Karpas-422 (cell line): ENCODE results near the gene ERVV-1. TPM values are rescaled to one million over a fixed set of nuclear protein-coding genes. Genes with fewer than 3 reads are reported as not detected.
"Not testable (repeated sequence)": the region's sequence is repeated elsewhere in the genome, so short reads cannot be mapped to it uniquely, and the experiment has no call there.

ENCODE experiments used
- DNase-seq: peaks from one replicate; pipeline ENCODE4 v3.0.0-alpha.2; 2015
- H2AFZ ChIP-seq: fragments of 200-600 bp; sonication (generic); 2 replicates; pipeline ENCODE4 v1.6.1; 2014; ENCODE audit warnings: antibody characterized with exemption, low read length, mixed read lengths
- H3K27ac ChIP-seq: fragments of 200-600 bp; sonication (generic); 2 replicates; pipeline ENCODE4 v1.5.1; 2014; ENCODE audit warnings: mild to moderate bottlenecking, low read length, moderate library complexity
- H3K27me3 ChIP-seq: fragments of 200-600 bp; sonication (generic); 2 replicates; pipeline ENCODE4 v1.6.1; 2014; ENCODE audit warnings: low read length, mixed read lengths
- H3K36me3 ChIP-seq: fragments of 200-600 bp; sonication (generic); 2 replicates; pipeline ENCODE4 v1.6.1; 2014; ENCODE audit warnings: low read length, mixed read lengths; ENCODE audit not compliant: insufficient read depth
- H3K4me1 ChIP-seq: fragments of 200-600 bp; sonication (generic); 2 replicates; pipeline ENCODE4 v1.6.1; 2014; ENCODE audit warnings: mild to moderate bottlenecking, low read length, mixed read lengths
- H3K4me2 ChIP-seq: fragments of 200-600 bp; sonication (generic); 2 replicates; pipeline ENCODE4 v1.6.1; 2014; ENCODE audit warnings: low read length, low read depth, mild to moderate bottlenecking; ENCODE audit not compliant: poor library complexity, severe bottlenecking
- H3K4me3 ChIP-seq: fragments of 200-600 bp; sonication (generic); 2 replicates; pipeline ENCODE4 v1.5.1; 2014; ENCODE audit warnings: mild to moderate bottlenecking, antibody characterized with exemption, low read length, mixed read lengths
- H3K79me2 ChIP-seq: fragments of 200-600 bp; sonication (generic); 2 replicates; pipeline ENCODE4 v1.6.1; 2014; ENCODE audit warnings: mild to moderate bottlenecking, low read length, mixed read lengths
- H3K9ac ChIP-seq: fragments of 200-600 bp; sonication (generic); 2 replicates; pipeline ENCODE4 v1.6.0; 2014; ENCODE audit warnings: low read length
- H3K9me2 ChIP-seq: fragments of 200-600 bp; sonication (generic), shearing (Covaris generic); replicated peaks from 2 replicates; pipeline ENCODE4 v1.6.0; 2014; ENCODE audit warnings: mild to moderate bottlenecking, low read length, moderate library complexity; ENCODE audit not compliant: insufficient read depth
- H3K9me3 ChIP-seq: fragments of 300-700, 200-600 bp; sonication (generic); 2 replicates; pipeline ENCODE4 v1.6.1; 2014; ENCODE audit warnings: low read length, mixed read lengths
- H4K20me1 ChIP-seq: fragments of 200-600 bp; sonication (generic); 2 replicates; pipeline ENCODE4 v1.6.1; 2014; ENCODE audit warnings: mild to moderate bottlenecking, antibody characterized with exemption, low read length, low read depth; ENCODE audit not compliant: insufficient read depth
- total RNA-seq: library from RNA; depleted of rRNA; stranded (reverse); fragments of >200 nt; shearing (Covaris generic); gene quantifications from 2 replicates; pipeline ENCODE4 v1.2.3, GENCODE V29; 2014; ENCODE audit warnings: low replicate concordance; rRNA removed

Gene ERVV-1
- 0.52 and 2.7 TPM in 2 replicates for total RNA-seq

- H3K36me3 ChIP-seq: no peaks in the 10 kb centered on the region
- no peak for DNase-seq
- no peaks in the 10 kb centered on the region for H3K79me2 ChIP-seq
- no peaks in the 10 kb centered on the region for H3K4me1 ChIP-seq
- no peak within 1 kb of the TSS for H3K4me3 ChIP-seq
- H3K9me3 ChIP-seq: no peaks in the 10 kb centered on the region
- H3K27me3 ChIP-seq: no peaks in the 10 kb centered on the region
- H3K27ac ChIP-seq: no peak within 1 kb of the TSS
- H3K9ac ChIP-seq: no peak within 1 kb of the TSS
- H4K20me1 ChIP-seq: no peaks in the 10 kb centered on the region
- no peak within 1 kb of the TSS for H2AFZ ChIP-seq
- no peaks in the 10 kb centered on the region for H3K9me2 ChIP-seq
- no peak within 1 kb of the TSS for H3K4me2 ChIP-seq
These were observed at the start of gene ERVV-1 for GRCh38 chr19:53013621-53014020. TSS of gene ERVV-1 (plus strand) at chr19:53013921. CDS start at chr19:53014091, 170 bp downstream.

GRCh38 chr19:52967772-52968171, 45.9 kb upstream of the ERVV-1 start:
- H3K36me3 ChIP-seq: peaks cover 4% of the 10 kb centered on the region; the same call in 1 of the 2 replicates
- H3K9me3 ChIP-seq: peaks cover 27% of the 10 kb centered on the region
- H3K4me3 ChIP-seq: no peak overlapping the region

GRCh38 chr19:52981329-52981728, 32.4 kb upstream of the ERVV-1 start:
- Histone ChIP-seq H3K4me3 (no peak overlapping the region), H3K4me2 (no peak overlapping the region), H3K9ac (no peak overlapping the region), H2AFZ (no peak overlapping the region), H3K9me2 (no peaks in the 10 kb centered on the region), H3K79me2 (no peaks in the 10 kb centered on the region), H3K4me1 (no peaks in the 10 kb centered on the region), H4K20me1 (no peaks in the 10 kb centered on the region), H3K27me3 (no peaks in the 10 kb centered on the region), H3K36me3 (no peaks in the 10 kb centered on the region), H3K27ac (no peak overlapping the region), H3K9me3 (peaks cover 14% of the 10 kb centered on the region)
- DNase-seq: no peak

More at GRCh38 chr19:52967772-52968171, 45.9 kb upstream of the ERVV-1 start:
- no peak overlapping the region for H3K27ac ChIP-seq
- H3K9ac ChIP-seq: no peak overlapping the region
- H3K79me2 ChIP-seq: no peaks in the 10 kb centered on the region
- H3K4me1 ChIP-seq: peaks cover 7% of the 10 kb centered on the region
- no peak overlapping the region for H3K4me2 ChIP-seq
- no peak for DNase-seq
- H2AFZ ChIP-seq: no peak overlapping the region
- H3K9me2 ChIP-seq: no peaks in the 10 kb centered on the region
- no peaks in the 10 kb centered on the region for H4K20me1 ChIP-seq
- H3K27me3 ChIP-seq: 0 out of 2 replicates have a peak, but pooled peaks cover 6% of the 10 kb centered on the region

GRCh38 chr19:52983167-52983566, 30.6 kb upstream of the ERVV-1 start:
- not testable (repeated sequence) for H4K20me1 ChIP-seq, H3K4me1 ChIP-seq, H2AFZ ChIP-seq, H3K4me2 ChIP-seq, H3K27ac ChIP-seq, DNase-seq, H3K9me2 ChIP-seq, H3K79me2 ChIP-seq, H3K36me3 ChIP-seq, H3K9ac ChIP-seq, H3K4me3 ChIP-seq, H3K27me3 ChIP-seq
- H3K9me3 ChIP-seq: peaks cover 19% of the 10 kb centered on the region

- no peaks in the 10 kb centered on the region for H4K20me1 ChIP-seq
- H3K4me2 ChIP-seq: no peak overlapping the region
- no peaks in the 10 kb centered on the region for H3K9me2 ChIP-seq
These were observed 26.5 kb upstream of the ERVV-1 start for GRCh38 chr19:52987221-52987620.

GRCh38 chr19:52988506-52988905, 25.2 kb upstream of the ERVV-1 start:
- Histone ChIP-seq H3K4me2 (no peak overlapping the region), H4K20me1 (no peaks in the 10 kb centered on the region), H3K79me2 (no peaks in the 10 kb centered on the region), H3K4me3 (no peak overlapping the region), H3K9ac (no peak overlapping the region), H3K27me3 (no peaks in the 10 kb centered on the region; the same call in 1 of the 2 replicates), H3K4me1 (no peaks in the 10 kb centered on the region), H2AFZ (no peak overlapping the region), H3K9me2 (no peaks in the 10 kb centered on the region), H3K36me3 (no peaks in the 10 kb centered on the region), H3K9me3 (peaks cover 19% of the 10 kb centered on the region), H3K27ac (no peak overlapping the region)
- DNase-seq: no peak

More at GRCh38 chr19:52987221-52987620, 26.5 kb upstream of the ERVV-1 start:
- H3K9me3 ChIP-seq: peaks cover 19% of the 10 kb centered on the region
- no peak overlapping the region for H3K4me3 ChIP-seq
- no peak overlapping the region for H2AFZ ChIP-seq
- no peaks in the 10 kb centered on the region for H3K4me1 ChIP-seq
- H3K27me3 ChIP-seq: no peaks in the 10 kb centered on the region; the same call in 1 of the 2 replicates
- no peak overlapping the region for H3K9ac ChIP-seq
- no peaks in the 10 kb centered on the region for H3K79me2 ChIP-seq
- no peak overlapping the region for H3K27ac ChIP-seq
- DNase-seq: no peak
- H3K36me3 ChIP-seq: no peaks in the 10 kb centered on the region

GRCh38 chr19:52990759-52991418, 22.8 kb upstream of the ERVV-1 start:
- Histone ChIP-seq H3K4me2 (no peak overlapping the region), H3K4me1 (peaks cover 5% of the 10 kb centered on the region), H4K20me1 (no peaks in the 10 kb centered on the region), H3K27me3 (no peaks in the 10 kb centered on the region; the same call in 1 of the 2 replicates), H3K4me3 (no peak overlapping the region), H3K9me2 (no peaks in the 10 kb centered on the region), H3K79me2 (no peaks in the 10 kb centered on the region), H3K9ac (no peak overlapping the region), H3K27ac (no peak overlapping the region), H3K9me3 (peaks cover 5% of the 10 kb centered on the region; the same call in 1 of the 2 replicates), H3K36me3 (no peaks in the 10 kb centered on the region), H2AFZ (no peak overlapping the region)
- DNase-seq: no peak

GRCh38 chr19:52991484-52991883, 22.2 kb upstream of the ERVV-1 start:
- Histone ChIP-seq H3K4me1 (peaks cover 5% of the 10 kb centered on the region), H3K27ac (no peak overlapping the region), H3K9me3 (peaks cover 5% of the 10 kb centered on the region; the same call in 1 of the 2 replicates), H2AFZ (no peak overlapping the region), H3K9ac (no peak overlapping the region), H4K20me1 (no peaks in the 10 kb centered on the region), H3K9me2 (no peaks in the 10 kb centered on the region), H3K79me2 (no peaks in the 10 kb centered on the region), H3K36me3 (no peaks in the 10 kb centered on the region), H3K4me2 (no peak overlapping the region), H3K27me3 (no peaks in the 10 kb centered on the region; the same call in 1 of the 2 replicates), H3K4me3 (no peak overlapping the region)
- no peak for DNase-seq
